Measurements from ENCODE around the gene AGAP1. TPM values are rescaled to one million over a fixed set of nuclear protein-coding genes. Genes with fewer than 3 reads are reported as not detected.

AGAP1 gene
- total RNA-seq, 3 donors from 2014 or later (not counting 1 experiment from before 2014, with no cell fraction given), result 42.0 to 56.4 (median 45.7) TPM

GRCh38 chr2:236047886-236048540 is 554.2 kb downstream of the AGAP1 start:
- no peaks in the 10 kb centered on the region for H3K36me3 Mint-ChIP-seq
- Histone ChIP-seq H3K27me3 (ENCODE audit: control insufficient read depth, insufficient read depth, low read length) (no peaks in the 10 kb centered on the region), H3K4me3 (ENCODE audit: low read length) (no peak overlapping the region), H3K9me3 (ENCODE audit: control insufficient read depth, insufficient read depth, low read length) (no peaks in the 10 kb centered on the region), H3K36me3 (ENCODE audit: control insufficient read depth, insufficient read depth, low read length) (no peaks in the 10 kb centered on the region), H3K4me1 (ENCODE audit: control insufficient read depth, insufficient read depth, low read length) (no peaks in the 10 kb centered on the region), H3K27ac (ENCODE audit: low read length) (no peak overlapping the region)
- H3K4me1 Mint-ChIP-seq, result peaks cover 4 to 11% of the 10 kb centered on the region in 2 donors
- DNase-seq (no peak), ATAC-seq (no peak)
- TF ChIP-seq CTCF (IDR thresholded peaks at IDR 0.05), result no peak
- H3K27me3 Mint-ChIP-seq (ENCODE audit: low read depth in 2 of 2), result no peaks in the 10 kb centered on the region
- intact Hi-C loops (cut with micrococcal nuclease), result no loop called here
- no peak overlapping the region for H3K4me3 Mint-ChIP-seq
- no peaks in the 10 kb centered on the region for H3K9me3 Mint-ChIP-seq
- H3K27ac Mint-ChIP-seq, result no peak overlapping the region
- 95% methylated on average over 10 of the region's 10 CpGs for WGBS (ENCODE audit: insufficient coverage)

- Mint-ChIP-seq H3K9me3 (no peaks in the 10 kb centered on the region), H3K4me3 (no peak overlapping the region), H3K27me3 (ENCODE audit: low read depth in 2 of 2) (peaks cover 0 to 5% of the 10 kb centered on the region in 2 donors), H3K27ac (no peak overlapping the region), H3K4me1 (peaks cover 9 to 22% of the 10 kb centered on the region in 2 donors), H3K36me3 (no peaks in the 10 kb centered on the region)
- no peaks in the 10 kb centered on the region for H3K27me3 ChIP-seq (ENCODE audit: control insufficient read depth, insufficient read depth, low read length)
- TF ChIP-seq CTCF (IDR thresholded peaks at IDR 0.05), result no peak
- WGBS (ENCODE audit: insufficient coverage), result 48% methylated on average over 8 of the region's 8 CpGs
- no peaks in the 10 kb centered on the region for H3K36me3 ChIP-seq (ENCODE audit: control insufficient read depth, insufficient read depth, low read length)
- no peaks in the 10 kb centered on the region for H3K4me1 ChIP-seq (ENCODE audit: control insufficient read depth, insufficient read depth, low read length)
- no peak overlapping the region for H3K4me3 ChIP-seq (ENCODE audit: low read length)
- ATAC-seq (no peak), DNase-seq (peak in 1 of 2 donors; percentile 31)
- H3K27ac ChIP-seq (ENCODE audit: low read length), result no peak overlapping the region
- H3K9me3 ChIP-seq (ENCODE audit: control insufficient read depth, insufficient read depth, low read length), result no peaks in the 10 kb centered on the region
- intact Hi-C loops (cut with micrococcal nuclease), result no loop called here
Observed at GRCh38 chr2:236049981-236050380, 556.1 kb downstream of the AGAP1 start.

- no peak for TF ChIP-seq CTCF (IDR thresholded peaks at IDR 0.05)
- no peak overlapping the region for H3K4me3 Mint-ChIP-seq
- Histone ChIP-seq H3K27ac (ENCODE audit: low read length) (no peak overlapping the region), H3K4me1 (ENCODE audit: control insufficient read depth, insufficient read depth, low read length) (no peaks in the 10 kb centered on the region), H3K9me3 (ENCODE audit: control insufficient read depth, insufficient read depth, low read length) (no peaks in the 10 kb centered on the region), H3K4me3 (ENCODE audit: low read length) (no peak overlapping the region), H3K27me3 (ENCODE audit: control insufficient read depth, insufficient read depth, low read length) (no peaks in the 10 kb centered on the region), H3K36me3 (ENCODE audit: control insufficient read depth, insufficient read depth, low read length) (no peaks in the 10 kb centered on the region)
- intact Hi-C loops (cut with micrococcal nuclease), result no loop called here
- H3K27me3 Mint-ChIP-seq (ENCODE audit: low read depth in 2 of 2), result peaks cover 0 to 5% of the 10 kb centered on the region in 2 donors
- DNase-seq (no peak), ATAC-seq (no peak)
- WGBS (ENCODE audit: insufficient coverage), result 74% methylated on average over 10 of the region's 10 CpGs
- no peaks in the 10 kb centered on the region for H3K36me3 Mint-ChIP-seq
- H3K4me1 Mint-ChIP-seq, result peaks cover 9 to 22% of the 10 kb centered on the region in 2 donors
- no peaks in the 10 kb centered on the region for H3K9me3 Mint-ChIP-seq
- no peak overlapping the region for H3K27ac Mint-ChIP-seq
Observed at GRCh38 chr2:236051351-236051750, 557.5 kb downstream of the AGAP1 start.

GRCh38 chr2:236051806-236052205 is 558.0 kb downstream of the AGAP1 start:
- Mint-ChIP-seq H3K4me3 (no peak overlapping the region), H3K9me3 (no peaks in the 10 kb centered on the region), H3K36me3 (no peaks in the 10 kb centered on the region), H3K4me1 (peaks cover 9 to 22% of the 10 kb centered on the region in 2 donors), H3K27me3 (ENCODE audit: low read depth in 2 of 2) (peaks cover 0 to 5% of the 10 kb centered on the region in 2 donors), H3K27ac (no peak overlapping the region)
- no peak for TF ChIP-seq CTCF (IDR thresholded peaks at IDR 0.05)
- no peak for ATAC-seq
- no peaks in the 10 kb centered on the region for H3K27me3 ChIP-seq (ENCODE audit: control insufficient read depth, insufficient read depth, low read length)
- H3K4me3 ChIP-seq (ENCODE audit: low read length), result no peak overlapping the region
- H3K4me1 ChIP-seq (ENCODE audit: control insufficient read depth, insufficient read depth, low read length), result no peaks in the 10 kb centered on the region
- no peak for DNase-seq
- no peaks in the 10 kb centered on the region for H3K36me3 ChIP-seq (ENCODE audit: control insufficient read depth, insufficient read depth, low read length)
- H3K9me3 ChIP-seq (ENCODE audit: control insufficient read depth, insufficient read depth, low read length), result no peaks in the 10 kb centered on the region
- intact Hi-C loops (cut with micrococcal nuclease), result no loop called here
- 90% methylated on average over 10 of the region's 11 CpGs for WGBS (ENCODE audit: insufficient coverage)
- H3K27ac ChIP-seq (ENCODE audit: low read length), result no peak overlapping the region

Measured in natural killer cell (primary cell).